HL-60 (cell line): Measurements from ENCODE around the gene NTN1.

ENCODE experiments used
- DNase-seq, 2 experiments: peaks; one replicate each; pipeline ENCODE4 v3.0.0-alpha.2; 2010 to 2020; ENCODE audit warnings: low read depth in 1 of 2, low spot score in 1 of 2
- H3K27ac ChIP-seq: fragments of 250-450 bp; sonication (Bioruptor Pico); replicated peaks from 2 replicates; pipeline ENCODE4 v1.5.1; 2020; ENCODE audit warnings: mild to moderate bottlenecking, moderate library complexity
- H3K27me3 ChIP-seq: fragments of 250-450 bp; sonication (Bioruptor Pico); 2 replicates; pipeline ENCODE4 v1.5.1; 2021; ENCODE audit warnings: mild to moderate bottlenecking, moderate library complexity; ENCODE audit not compliant: insufficient read depth, poor library complexity, severe bottlenecking
- H3K4me3 ChIP-seq: replicated peaks from 2 replicates; pipeline ENCODE4 v1.5.1; 2011; ENCODE audit warnings: mild to moderate bottlenecking, control low read depth, low read length; ENCODE audit not compliant: insufficient read depth
- CTCF ChIP-seq: IDR thresholded peaks from one replicate; pipeline ENCODE4 v1.5.1; 2011; ENCODE audit warnings: low read length, control low read depth, inconsistent platforms; ENCODE audit not compliant: insufficient read depth
- GABPA ChIP-seq: IDR thresholded peaks from 2 replicates; pipeline ENCODE4 v1.6.1; 2012; ENCODE audit warnings: low read depth
- POLR2AphosphoS5 ChIP-seq: IDR thresholded peaks from 2 replicates; pipeline ENCODE4 v1.6.1; 2012; ENCODE audit warnings: low read depth
- REST ChIP-seq: IDR thresholded peaks from 2 replicates; pipeline ENCODE4 v1.6.1; 2012; ENCODE audit warnings: low read depth; ENCODE audit not compliant: insufficient replicate concordance
- SPI1 ChIP-seq: IDR thresholded peaks from 2 replicates; pipeline ENCODE4 v1.6.1; 2012; ENCODE audit warnings: low read depth, mild to moderate bottlenecking, borderline replicate concordance

The NTN1 gene

GRCh38 chr17:9200699-9201359 lies 179.5 kb downstream of the NTN1 start:
- TF ChIP-seq GABPA (no peak), SPI1 (no peak), CTCF (no peak), REST (no peak), POLR2AphosphoS5 (no peak)

GRCh38 chr17:9202532-9202931 lies 181.2 kb downstream of the NTN1 start:
- Histone ChIP-seq H3K27me3 (no peaks in the 10 kb centered on the region), H3K4me3 (no peak overlapping the region), H3K27ac (no peak overlapping the region)
- no peak for DNase-seq
- no peak for TF ChIP-seq POLR2AphosphoS5
- no peak for TF ChIP-seq GABPA
- TF ChIP-seq CTCF: no peak
- no peak for TF ChIP-seq SPI1
- no peak for TF ChIP-seq REST

More at GRCh38 chr17:9200699-9201359, 179.5 kb downstream of the NTN1 start:
- Histone ChIP-seq H3K27me3 (no peaks in the 10 kb centered on the region), H3K27ac (no peak overlapping the region), H3K4me3 (no peak overlapping the region)
- DNase-seq: no peak

DNA sequence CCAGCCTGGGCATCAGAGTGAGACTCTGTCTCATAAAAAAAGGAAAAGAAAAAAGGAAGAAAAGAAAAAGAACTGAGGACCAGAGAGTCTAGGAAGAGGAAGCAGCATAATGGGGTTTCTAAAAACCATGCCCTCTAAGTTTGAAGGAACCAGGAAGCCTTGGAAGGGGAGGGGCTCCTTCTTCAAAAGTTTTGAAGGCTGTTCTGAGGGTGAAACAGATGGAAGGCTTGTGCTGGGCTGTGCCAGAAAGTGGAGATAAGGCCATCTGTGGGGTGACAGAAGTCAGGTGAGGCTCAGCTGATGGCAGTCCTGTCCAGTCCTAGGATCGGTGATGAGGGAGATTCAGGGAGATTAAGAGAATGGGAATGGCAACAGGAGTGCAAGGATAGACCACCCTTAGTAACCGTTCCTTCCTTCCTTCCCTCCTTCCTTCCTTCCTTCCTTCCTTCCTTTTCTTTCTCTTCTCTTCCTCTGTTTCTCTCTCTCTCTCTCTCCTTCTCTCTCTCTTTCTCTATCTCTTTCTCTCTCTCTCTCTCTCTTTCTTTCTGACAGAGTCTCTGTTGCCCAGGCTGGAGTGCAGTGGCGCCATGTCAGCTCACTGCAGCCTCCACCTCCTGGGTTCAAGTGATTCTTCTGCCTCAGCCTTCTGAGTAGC lies 182.6 kb downstream of the NTN1 start:
- TF ChIP-seq POLR2AphosphoS5 (no peak), SPI1 (no peak), CTCF (no peak), GABPA (no peak), REST (no peak)
- peak in 1 of 2 experiments; percentile 1 for DNase-seq
- Histone ChIP-seq H3K27ac (no peak overlapping the region), H3K27me3 (no peaks in the 10 kb centered on the region), H3K4me3 (no peak overlapping the region)
